H1 (cell line): Measurements from ENCODE around the gene OGG1. TPM values are rescaled to one million over a fixed set of nuclear protein-coding genes. Genes with fewer than 3 reads are reported as not detected.

Source experiments
- RNF2 ChIP-seq: fragments of 200-900, 300-1000 bp; sonication (generic); IDR thresholded peaks from 2 replicates; pipeline ENCODE4 v1.7.1; 2016; ENCODE audit warnings: borderline replicate concordance, low read depth, mild to moderate bottlenecking, antibody characterized with exemption, low read length; ENCODE audit not compliant: poor library complexity, severe bottlenecking; ENCODE audit errors: missing control alignments
- SRF ChIP-seq: IDR thresholded peaks from 2 replicates; pipeline ENCODE4 v1.6.1; 2011; ENCODE audit warnings: mild to moderate bottlenecking, low read depth, low read length, moderate library complexity
- SUZ12 ChIP-seq: fragments of 200-600 bp; sonication (generic); IDR thresholded peaks from 2 replicates; pipeline ENCODE4 v1.6.1; 2012; ENCODE audit warnings: mild to moderate bottlenecking, inconsistent platforms, low read length, moderate library complexity, mixed read lengths
- TAF7 ChIP-seq: optimal IDR thresholded peaks from 2 replicates; pipeline ENCODE3; 2011; ENCODE audit warnings: low read depth, mild to moderate bottlenecking, inconsistent platforms, low read length, moderate library complexity, borderline replicate concordance
- YY1 ChIP-seq: IDR thresholded peaks from 2 replicates; pipeline ENCODE4 v1.6.1; 2011; ENCODE audit warnings: low read depth, mild to moderate bottlenecking, low read length
- polyA plus RNA-seq, 7 experiments: library from polyadenylated mRNA; depleted of rRNA in 3 of 7; stranded (reverse) in 5 of 7; unstranded in 2 of 7; fragments of >200 nt in 5 of 7; fragments of 200-250 nt in 2 of 7; gene quantifications; 1 replicate in 5 of 7; 2 replicates in 1 of 7; 4 replicates in 1 of 7; pipeline versions ENCODE4 v1.2.1 to v1.2.3, GENCODE V29; 2011 to 2013; ENCODE audit warnings: missing spikeins in 2 of 7, mixed read lengths in 2 of 7
- total RNA-seq: library from RNA; stranded (reverse); fragmentation: NEBNext Ultra II Directional; extraction: Animal tissue kit (Norgen Biotek cat#: 25700); gene quantifications from 2 replicates; pipeline ENCODE4 v1.2.1, GENCODE V29; 2021

OGG1 gene
- total and polyA plus RNA-seq, 2 of the 8 experiments (the other 6 are each of a cell fraction or from before 2014, with no cell fraction given): 29.6 to 46.8 TPM

DNA sequence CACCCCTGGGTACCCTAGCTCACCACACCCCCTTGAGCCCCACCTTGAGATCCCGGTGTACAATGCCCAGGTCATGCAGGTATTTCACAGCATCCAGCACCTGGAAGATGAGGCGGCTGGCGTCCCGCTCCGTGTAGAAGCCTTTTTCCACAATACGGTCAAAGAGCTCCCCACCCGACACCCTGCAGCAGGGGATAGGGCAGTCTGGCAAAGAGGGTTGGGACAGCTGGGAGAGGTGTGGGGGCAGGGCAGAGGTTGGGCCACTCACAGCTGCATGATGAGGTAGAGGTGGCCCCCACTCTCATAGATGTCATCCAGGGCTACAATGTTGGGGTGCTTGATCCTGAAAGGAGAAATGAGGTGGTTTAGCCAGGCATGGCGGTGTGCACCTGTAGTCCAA, 13.1 kb downstream of the OGG1 start (continued):
- TF ChIP-seq RNF2 (no peak), SUZ12 (no peak), TAF7 (no peak), YY1 (no peak), SRF (no peak)
